Measurements from ENCODE around the gene SOX6.
"Not testable (repeated sequence)": the region's sequence is repeated elsewhere in the genome, so short reads cannot be mapped to it uniquely, and the experiment has no call there.

The SOX6 gene

GRCh38 chr11:16087886-16088285 lies 268.5 kb downstream of the SOX6 start:
- no peak for DNase-seq

- DNase-seq, result no peak
Measured at GRCh38 chr11:16086229-16086819, 270.0 kb downstream of the SOX6 start.

GRCh38 chr11:16082095-16083055 lies 274.0 kb downstream of the SOX6 start:
- no peak for DNase-seq

- DNase-seq, result no peak
Measured at GRCh38 chr11:16081382-16082094, 274.8 kb downstream of the SOX6 start.

- no peak for DNase-seq
Measured at GRCh38 chr11:16080688-16081381, 275.5 kb downstream of the SOX6 start.

GRCh38 chr11:16078936-16079335 lies 277.4 kb downstream of the SOX6 start:
- no peak for DNase-seq

- DNase-seq, result no peak
Measured at GRCh38 chr11:16070573-16070972, 285.8 kb downstream of the SOX6 start.

- not testable (repeated sequence) for DNase-seq
Measured at GRCh38 chr11:16067268-16067667, 289.1 kb downstream of the SOX6 start.

- DNase-seq, result no peak
Measured at GRCh38 chr11:16059332-16059731, 297.0 kb downstream of the SOX6 start.

GRCh38 chr11:16058671-16059070 lies 297.7 kb downstream of the SOX6 start:
- no peak for DNase-seq

GRCh38 chr11:16052750-16053149 lies 303.6 kb downstream of the SOX6 start:
- DNase-seq, result no peak

- no peak for DNase-seq
Measured at GRCh38 chr11:16049611-16050010, 306.7 kb downstream of the SOX6 start.

GRCh38 chr11:16047073-16047472 lies 309.3 kb downstream of the SOX6 start:
- no peak for DNase-seq

GRCh38 chr11:16043617-16044016 lies 312.7 kb downstream of the SOX6 start:
- no peak for DNase-seq

- no peak for DNase-seq
Measured at GRCh38 chr11:16041207-16041606, 315.1 kb downstream of the SOX6 start.

GRCh38 chr11:16040151-16040550 lies 316.2 kb downstream of the SOX6 start:
- DNase-seq, result no peak

- no peak for DNase-seq
Measured at GRCh38 chr11:16037179-16037578, 319.2 kb downstream of the SOX6 start.

GRCh38 chr11:16036218-16036617 lies 320.1 kb downstream of the SOX6 start:
- no peak for DNase-seq

- DNase-seq, result no peak
Measured at GRCh38 chr11:16034074-16034473, 322.3 kb downstream of the SOX6 start.

- no peak for DNase-seq
Measured at GRCh38 chr11:16032974-16033373, 323.4 kb downstream of the SOX6 start.

GRCh38 chr11:16031210-16031609 lies 325.1 kb downstream of the SOX6 start:
- DNase-seq, result no peak

GRCh38 chr11:16030664-16031063 lies 325.7 kb downstream of the SOX6 start:
- DNase-seq, result no peak

GRCh38 chr11:16029151-16029550 lies 327.2 kb downstream of the SOX6 start:
- not testable (repeated sequence) for DNase-seq

Data from activated naive CD4-positive, alpha-beta T cell (primary cell).